ENCODE measurements around the gene AKAP13. TPM values are rescaled to one million over a fixed set of nuclear protein-coding genes. Genes with fewer than 3 reads are reported as not detected.

AKAP13 gene
- total and polyA plus RNA-seq, 2 of the 13 experiments (the other 11 are each of a cell fraction or from before 2014, with no cell fraction given): 6.7 to 27.1 TPM

DNA sequence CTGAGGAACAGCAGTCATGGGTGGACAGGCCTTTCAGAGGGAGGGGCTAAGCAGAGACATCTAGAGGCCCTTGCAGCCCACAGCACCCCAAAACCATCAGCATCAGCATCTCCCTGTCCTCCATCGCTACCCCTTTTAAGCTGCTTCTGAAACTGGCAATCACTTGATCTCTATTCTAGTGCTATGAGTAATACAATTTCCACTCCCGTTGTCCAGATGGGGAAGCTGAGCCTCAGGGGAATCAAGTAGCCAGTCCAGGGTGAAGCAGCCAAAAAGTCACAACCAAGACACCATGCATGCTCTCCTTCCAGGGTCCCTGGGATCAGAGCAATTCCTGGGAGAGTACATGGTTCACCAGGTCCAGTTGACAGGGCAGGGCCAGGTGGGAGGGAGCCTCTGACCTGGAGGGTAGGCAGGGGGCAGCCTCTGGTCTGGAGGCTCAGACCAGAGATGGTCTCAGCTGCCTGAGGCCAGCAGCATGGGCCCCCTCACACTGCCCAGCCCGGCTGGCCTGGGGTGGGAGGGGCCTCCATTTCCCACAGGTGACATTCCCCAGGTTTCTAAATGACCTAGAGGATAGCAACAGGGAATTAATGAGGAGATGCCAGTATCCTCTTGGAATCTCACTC lies 384.4 kb downstream of the AKAP13 start (continued):
- TF ChIP-seq, protein P1, sequence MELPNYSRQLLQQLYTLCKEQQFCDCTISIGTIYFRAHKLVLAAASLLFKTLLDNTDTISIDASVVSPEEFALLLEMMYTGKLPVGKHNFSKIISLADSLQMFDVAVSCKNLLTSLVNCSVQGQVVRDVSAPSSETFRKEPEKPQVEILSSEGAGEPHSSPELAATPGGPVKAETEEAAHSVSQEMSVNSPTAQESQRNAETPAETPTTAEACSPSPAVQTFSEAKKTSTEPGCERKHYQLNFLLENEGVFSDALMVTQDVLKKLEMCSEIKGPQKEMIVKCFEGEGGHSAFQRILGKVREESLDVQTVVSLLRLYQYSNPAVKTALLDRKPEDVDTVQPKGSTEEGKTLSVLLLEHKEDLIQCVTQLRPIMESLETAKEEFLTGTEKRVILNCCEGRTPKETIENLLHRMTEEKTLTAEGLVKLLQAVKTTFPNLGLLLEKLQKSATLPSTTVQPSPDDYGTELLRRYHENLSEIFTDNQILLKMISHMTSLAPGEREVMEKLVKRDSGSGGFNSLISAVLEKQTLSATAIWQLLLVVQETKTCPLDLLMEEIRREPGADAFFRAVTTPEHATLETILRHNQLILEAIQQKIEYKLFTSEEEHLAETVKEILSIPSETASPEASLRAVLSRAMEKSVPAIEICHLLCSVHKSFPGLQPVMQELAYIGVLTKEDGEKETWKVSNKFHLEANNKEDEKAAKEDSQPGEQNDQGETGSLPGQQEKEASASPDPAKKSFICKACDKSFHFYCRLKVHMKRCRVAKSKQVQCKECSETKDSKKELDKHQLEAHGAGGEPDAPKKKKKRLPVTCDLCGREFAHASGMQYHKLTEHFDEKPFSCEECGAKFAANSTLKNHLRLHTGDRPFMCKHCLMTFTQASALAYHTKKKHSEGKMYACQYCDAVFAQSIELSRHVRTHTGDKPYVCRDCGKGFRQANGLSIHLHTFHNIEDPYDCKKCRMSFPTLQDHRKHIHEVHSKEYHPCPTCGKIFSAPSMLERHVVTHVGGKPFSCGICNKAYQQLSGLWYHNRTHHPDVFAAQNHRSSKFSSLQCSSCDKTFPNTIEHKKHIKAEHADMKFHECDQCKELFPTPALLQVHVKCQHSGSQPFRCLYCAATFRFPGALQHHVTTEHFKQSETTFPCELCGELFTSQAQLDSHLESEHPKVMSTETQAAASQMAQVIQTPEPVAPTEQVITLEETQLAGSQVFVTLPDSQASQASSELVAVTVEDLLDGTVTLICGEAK (IDR thresholded peaks at IDR 0.05): no peak
- TF ChIP-seq, protein P1 (CRISPR knock-in tag; IDR thresholded peaks at IDR 0.05): no peak
- TF ChIP-seq ZNF709 (CRISPR knock-in tag; IDR thresholded peaks at IDR 0.05): no peak
